Right ventricle myocardium inferior (tissue), 1 donor: ENCODE results near the gene NUTM2E. TPM values are rescaled to one million over a fixed set of nuclear protein-coding genes. Genes with fewer than 3 reads are reported as not detected.
"Not testable (repeated sequence)": the region's sequence is repeated elsewhere in the genome, so short reads cannot be mapped to it uniquely, and the experiment has no call there.

Experiments
- ATAC-seq: fragments of 200-7000 bp; cut with Tn5 transposase; one replicate; pipeline ENCODE4 v1.9.1; 2020; ENCODE audit warnings: mild to moderate bottlenecking, moderate library complexity
- DNase-seq: peaks from one replicate; pipeline ENCODE4 v3.0.0; 2021; ENCODE audit errors: missing footprints
- intact Hi-C: fragments of 100-400 bp; cut with DNase I; formaldehyde crosslinking; loops from one replicate; pipeline ENCODE4 v1.11.0; 2022
- total RNA-seq: library from RNA; stranded (reverse); fragmentation: NEBNext Ultra II Directional; extraction: Animal tissue kit (Norgen Biotek cat#: 25700); gene quantifications from one replicate; pipeline ENCODE4 v1.2.1, GENCODE V29; 2021
- donor health status: DM: no; HTN: yes; CAD: no; lungs with severe emphysema.

The NUTM2E gene
- total RNA-seq, 1 donor from 2014 or later: not detected

- intact Hi-C loops, DNase-seq: not testable (repeated sequence)
- peak; percentile 44 for ATAC-seq
Observed at GRCh38 chr10:79853191-79853854, 26.8 kb downstream of the NUTM2E start.

GRCh38 chr10:79862269-79862668 is 35.7 kb downstream of the NUTM2E start:
- DNase-seq, intact Hi-C loops, ATAC-seq: not testable (repeated sequence)

GRCh38 chr10:79862803-79863202 is 36.3 kb downstream of the NUTM2E start:
- intact Hi-C loops, ATAC-seq, DNase-seq: not testable (repeated sequence)

GRCh38 chr10:79866903-79867551 is 40.5 kb downstream of the NUTM2E start:
- intact Hi-C loops, ATAC-seq, DNase-seq: not testable (repeated sequence)

- ATAC-seq, intact Hi-C loops: not testable (repeated sequence)
Observed at GRCh38 chr10:79868023-79868422, 41.5 kb downstream of the NUTM2E start.

GRCh38 chr10:79869439-79870097 is 43.0 kb downstream of the NUTM2E start:
- DNase-seq, intact Hi-C loops: not testable (repeated sequence)
- ATAC-seq: peak; percentile 78

More at GRCh38 chr10:79868023-79868422, 41.5 kb downstream of the NUTM2E start:
- DNase-seq: not testable (repeated sequence)

GRCh38 chr10:79871729-79872128 is 45.2 kb downstream of the NUTM2E start:
- intact Hi-C loops, DNase-seq, ATAC-seq: not testable (repeated sequence)

Other genes starting within 250 kb of the NUTM2E start
- 0.24 TPM for gene SFTPA1, start 215.8 kb upstream of the NUTM2E start, total RNA-seq
- gene NUTM2B, start 123.5 kb upstream of the NUTM2E start, total RNA-seq: 1.0 TPM
- 0.43 TPM for gene SFTPD, start 122.4 kb downstream of the NUTM2E start, total RNA-seq